ENCODE results near the gene RTTN. TPM values are rescaled to one million over a fixed set of nuclear protein-coding genes. Genes with fewer than 3 reads are reported as not detected.

Gene RTTN
- total RNA-seq, 4 donors from 2014 or later = 10.8 to 58.1 (median 22.4) TPM

DNA sequence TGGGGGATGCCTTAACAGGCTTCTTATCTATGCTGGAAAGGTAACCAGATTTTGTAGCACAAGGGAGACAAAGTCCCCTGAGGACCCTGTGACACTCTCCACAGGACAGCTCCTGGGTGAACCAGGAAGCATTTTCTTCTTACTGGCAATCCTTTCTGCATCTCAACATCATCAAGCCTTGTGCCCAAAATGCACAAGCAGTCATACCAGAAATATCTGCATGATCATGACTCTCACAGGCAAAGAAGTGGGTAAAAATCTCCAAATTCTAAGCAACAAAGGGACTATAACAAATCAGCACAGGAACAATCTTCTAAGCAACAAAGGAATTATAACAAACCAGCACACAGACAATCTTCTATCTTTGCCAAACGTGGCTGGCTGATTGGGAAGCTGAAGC, 158.7 kb downstream of the RTTN start:
- DNase-seq = no peak
- intact Hi-C loops (cut with DNase I; ENCODE audit: low total_unique reads) = no loop called here
- no peak for TF ChIP-seq POLR2A (IDR thresholded peaks at IDR 0.05)
- TF ChIP-seq, protein P1, sequence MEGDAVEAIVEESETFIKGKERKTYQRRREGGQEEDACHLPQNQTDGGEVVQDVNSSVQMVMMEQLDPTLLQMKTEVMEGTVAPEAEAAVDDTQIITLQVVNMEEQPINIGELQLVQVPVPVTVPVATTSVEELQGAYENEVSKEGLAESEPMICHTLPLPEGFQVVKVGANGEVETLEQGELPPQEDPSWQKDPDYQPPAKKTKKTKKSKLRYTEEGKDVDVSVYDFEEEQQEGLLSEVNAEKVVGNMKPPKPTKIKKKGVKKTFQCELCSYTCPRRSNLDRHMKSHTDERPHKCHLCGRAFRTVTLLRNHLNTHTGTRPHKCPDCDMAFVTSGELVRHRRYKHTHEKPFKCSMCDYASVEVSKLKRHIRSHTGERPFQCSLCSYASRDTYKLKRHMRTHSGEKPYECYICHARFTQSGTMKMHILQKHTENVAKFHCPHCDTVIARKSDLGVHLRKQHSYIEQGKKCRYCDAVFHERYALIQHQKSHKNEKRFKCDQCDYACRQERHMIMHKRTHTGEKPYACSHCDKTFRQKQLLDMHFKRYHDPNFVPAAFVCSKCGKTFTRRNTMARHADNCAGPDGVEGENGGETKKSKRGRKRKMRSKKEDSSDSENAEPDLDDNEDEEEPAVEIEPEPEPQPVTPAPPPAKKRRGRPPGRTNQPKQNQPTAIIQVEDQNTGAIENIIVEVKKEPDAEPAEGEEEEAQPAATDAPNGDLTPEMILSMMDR (IDR thresholded peaks at IDR 0.05) = no peak
- Histone ChIP-seq H3K27me3 (no peaks in the 10 kb centered on the region), H3K9me3 (no peaks in the 10 kb centered on the region), H3K4me1 (peaks cover 0 to 4% of the 10 kb centered on the region in 2 donors), H3K36me3 (no peaks in the 10 kb centered on the region), H3K4me3 (no peak overlapping the region), H3K27ac (no peak overlapping the region)

DNA sequence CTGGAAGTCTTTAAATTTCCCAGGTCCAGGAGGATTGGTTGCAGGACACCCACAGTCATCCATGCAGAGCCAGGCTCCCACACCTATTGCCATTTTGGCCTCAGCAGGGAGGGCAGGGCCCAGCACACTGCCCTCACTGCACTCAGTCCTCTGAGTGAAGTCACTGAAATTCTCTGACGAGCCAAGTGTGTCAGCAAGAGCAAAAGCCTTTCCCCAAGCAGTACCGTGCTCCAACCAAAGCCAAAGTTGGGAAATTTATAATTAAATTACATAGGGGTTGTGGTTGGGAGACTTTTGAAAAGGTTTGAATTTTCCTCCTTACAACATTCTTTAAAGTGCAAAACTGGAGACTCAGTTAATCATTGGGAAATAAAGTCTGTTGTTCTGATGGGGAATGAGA, 159.3 kb downstream of the RTTN start:
- no peaks in the 10 kb centered on the region for H3K36me3 ChIP-seq
- no peak overlapping the region for H3K4me3 ChIP-seq
- TF ChIP-seq, protein P1 (IDR thresholded peaks at IDR 0.05) = no peak
- no peak for TF ChIP-seq POLR2A (IDR thresholded peaks at IDR 0.05)
- H3K27ac ChIP-seq = no peak overlapping the region
- no peak for DNase-seq
- no peaks in the 10 kb centered on the region for H3K9me3 ChIP-seq
- intact Hi-C loops (cut with DNase I; ENCODE audit: low total_unique reads) = no loop called here
- H3K27me3 ChIP-seq = no peaks in the 10 kb centered on the region
- H3K4me1 ChIP-seq = peaks cover 0 to 4% of the 10 kb centered on the region in 2 donors

DNA sequence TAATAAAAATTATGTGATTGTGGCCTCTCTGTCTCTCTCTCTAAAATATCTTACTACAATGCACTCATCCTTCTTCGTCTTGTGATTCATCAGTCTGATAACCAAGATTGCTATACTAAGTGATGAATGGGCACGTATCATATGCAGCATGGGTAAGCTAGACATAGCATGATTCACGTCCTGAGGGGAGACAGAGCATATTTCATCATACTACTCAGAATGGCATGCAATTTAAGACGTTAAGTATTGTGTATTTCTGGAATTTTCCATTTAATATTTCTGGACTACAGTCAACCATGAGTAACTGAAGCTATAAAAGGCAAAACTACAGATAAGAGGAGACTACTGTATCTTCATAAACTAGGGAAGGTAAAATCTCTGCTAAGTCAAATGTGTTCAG, 160.9 kb downstream of the RTTN start:
- no peak for DNase-seq
- H3K36me3 ChIP-seq = no peaks in the 10 kb centered on the region
- H3K4me3 ChIP-seq = no peak overlapping the region
- intact Hi-C loops (cut with DNase I; ENCODE audit: low total_unique reads) = no loop called here
- no peaks in the 10 kb centered on the region for H3K27me3 ChIP-seq
- no peak for TF ChIP-seq POLR2A (IDR thresholded peaks at IDR 0.05)
- TF ChIP-seq, protein P1 (IDR thresholded peaks at IDR 0.05) = no peak
- H3K4me1 ChIP-seq = peaks cover 0 to 4% of the 10 kb centered on the region in 2 donors
- no peak overlapping the region for H3K27ac ChIP-seq
- no peaks in the 10 kb centered on the region for H3K9me3 ChIP-seq

DNA sequence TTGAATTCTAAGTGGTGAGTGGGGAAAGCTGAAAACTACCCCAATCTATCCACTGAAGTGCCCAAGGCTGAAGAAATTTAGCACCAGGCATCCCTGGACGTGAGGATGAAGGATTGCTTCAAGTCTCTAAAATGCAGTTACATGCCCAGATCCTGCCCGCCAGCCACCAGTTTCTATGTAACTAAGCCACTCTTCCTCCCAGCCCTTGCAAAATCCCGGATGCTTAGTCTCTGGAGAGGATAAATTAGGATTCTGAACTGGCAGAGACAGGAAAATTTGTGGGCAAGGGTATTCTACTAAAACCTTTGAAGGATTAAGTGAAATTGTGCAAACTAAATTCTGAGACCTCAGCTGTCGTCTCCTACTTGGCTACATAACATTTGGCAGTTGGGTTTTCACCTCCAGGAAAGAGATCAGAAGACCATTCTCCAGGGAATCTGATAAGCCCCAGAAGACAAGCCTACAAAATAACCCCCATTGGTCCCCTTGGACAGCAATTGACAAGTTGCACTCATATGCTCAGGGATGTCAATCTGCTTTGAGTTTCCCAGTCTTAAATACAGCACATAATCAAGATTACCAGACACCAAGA, 163.9 kb downstream of the RTTN start:
- H3K36me3 ChIP-seq = no peaks in the 10 kb centered on the region
- no peaks in the 10 kb centered on the region for H3K9me3 ChIP-seq
- intact Hi-C loops (cut with DNase I; ENCODE audit: low total_unique reads) = no loop called here
- no peaks in the 10 kb centered on the region for H3K27me3 ChIP-seq
- no peak overlapping the region for H3K4me3 ChIP-seq
- H3K4me1 ChIP-seq = no peaks in the 10 kb centered on the region
- no peak for DNase-seq
- TF ChIP-seq, protein P1 (IDR thresholded peaks at IDR 0.05) = no peak
- TF ChIP-seq POLR2A (IDR thresholded peaks at IDR 0.05) = no peak
- no peak overlapping the region for H3K27ac ChIP-seq

DNA sequence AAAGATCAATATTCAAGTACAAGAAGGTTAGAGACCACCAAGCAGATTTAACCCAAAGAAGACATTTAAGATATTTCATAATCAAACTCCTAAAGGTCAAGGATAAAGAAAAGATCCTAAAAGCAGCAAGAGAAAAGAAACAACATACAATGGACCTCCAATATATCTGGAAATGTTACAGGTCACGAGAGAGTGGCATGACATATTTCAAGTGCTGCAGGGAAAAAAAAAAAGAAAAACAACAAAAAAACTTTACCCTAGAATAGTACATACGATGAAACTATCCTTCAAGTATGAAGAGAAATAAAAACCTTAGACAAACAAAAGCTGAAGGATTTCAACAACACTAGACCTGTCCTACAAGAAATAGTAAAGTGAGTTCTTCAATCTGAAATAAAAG, 166.3 kb downstream of the RTTN start:
- TF ChIP-seq POLR2A (IDR thresholded peaks at IDR 0.05) = no peak
- TF ChIP-seq, protein P1 (IDR thresholded peaks at IDR 0.05) = no peak
- no peaks in the 10 kb centered on the region for H3K36me3 ChIP-seq
- no peaks in the 10 kb centered on the region for H3K9me3 ChIP-seq
- DNase-seq = no peak
- intact Hi-C loops (cut with DNase I; ENCODE audit: low total_unique reads) = no loop called here
- no peaks in the 10 kb centered on the region for H3K27me3 ChIP-seq
- H3K4me3 ChIP-seq = no peak overlapping the region
- no peak overlapping the region for H3K27ac ChIP-seq
- H3K4me1 ChIP-seq = no peaks in the 10 kb centered on the region

Measured in uterus (tissue), 4 donors.